ENCODE data around the gene FZD1.

FZD1 gene

GRCh38 chr7:91265693-91266066 is 1.4 kb downstream of the FZD1 start:
- no peak for DNase-seq

- DNase-seq = no peak
Observed at GRCh38 chr7:91266067-91266688, 1.9 kb downstream of the FZD1 start.

- DNase-seq = no peak
Observed at GRCh38 chr7:91266689-91267090, 2.5 kb downstream of the FZD1 start.

- DNase-seq = no peak
Observed at GRCh38 chr7:91267171-91267955, 3.1 kb downstream of the FZD1 start.

GRCh38 chr7:91270372-91270771 is 6.1 kb downstream of the FZD1 start:
- no peak for DNase-seq

- no peak for DNase-seq
Observed at GRCh38 chr7:91276909-91277308, 12.7 kb downstream of the FZD1 start.

- no peak for DNase-seq
Observed at GRCh38 chr7:91280185-91280584, 16.0 kb downstream of the FZD1 start.

- DNase-seq = no peak
Observed at GRCh38 chr7:91280604-91281003, 16.4 kb downstream of the FZD1 start.

- no peak for DNase-seq
Observed at GRCh38 chr7:91285696-91286355, 21.6 kb downstream of the FZD1 start.

- no peak for DNase-seq
Observed at GRCh38 chr7:91286432-91286831, 22.2 kb downstream of the FZD1 start.

GRCh38 chr7:91287371-91288084 is 23.3 kb downstream of the FZD1 start:
- DNase-seq = no peak

- DNase-seq = peak; percentile 40
Observed at GRCh38 chr7:91288208-91288824, 24.1 kb downstream of the FZD1 start.

- no peak for DNase-seq
Observed at GRCh38 chr7:91289633-91290254, 25.5 kb downstream of the FZD1 start.

- DNase-seq = no peak
Observed at GRCh38 chr7:91291302-91291701, 27.1 kb downstream of the FZD1 start.

- DNase-seq = no peak
Observed at GRCh38 chr7:91291902-91292301, 27.7 kb downstream of the FZD1 start.

- DNase-seq = no peak
Observed at GRCh38 chr7:91292506-91292905, 28.3 kb downstream of the FZD1 start.

- no peak for DNase-seq
Observed at GRCh38 chr7:91293136-91293535, 28.9 kb downstream of the FZD1 start.

GRCh38 chr7:91293840-91294239 is 29.6 kb downstream of the FZD1 start:
- no peak for DNase-seq

GRCh38 chr7:91294639-91295220 is 30.5 kb downstream of the FZD1 start:
- no peak for DNase-seq

- no peak for DNase-seq
Observed at GRCh38 chr7:91295576-91295975, 31.3 kb downstream of the FZD1 start.

GRCh38 chr7:91297939-91298338 is 33.7 kb downstream of the FZD1 start:
- no peak for DNase-seq

Measured in RPMI8226 (cell line).